HG03521 (cell line): ENCODE results near the gene HTR4.
"Not testable (repeated sequence)": the region's sequence is repeated elsewhere in the genome, so short reads cannot be mapped to it uniquely, and the experiment has no call there.

Source experiments
- ATAC-seq: cut with Tn5 transposase; IDR thresholded peaks from one replicate; pipeline ENCODE4 v1.9.1; 2021; ENCODE audit warnings: mild to moderate bottlenecking, moderate library complexity; ENCODE audit not compliant: unreplicated experiment

HTR4 gene

GRCh38 chr5:148541054-148541835 lies 113.1 kb downstream of the HTR4 start:
- no peak for ATAC-seq

- no peak for ATAC-seq
Observed at GRCh38 chr5:148540647-148541046, 113.7 kb downstream of the HTR4 start.

- ATAC-seq: no peak
Observed at GRCh38 chr5:148539851-148540250, 114.5 kb downstream of the HTR4 start.

GRCh38 chr5:148535190-148535589 lies 119.1 kb downstream of the HTR4 start:
- ATAC-seq: no peak

- ATAC-seq: no peak
Observed at GRCh38 chr5:148532969-148533670, 121.2 kb downstream of the HTR4 start.

GRCh38 chr5:148529450-148529849 lies 124.9 kb downstream of the HTR4 start:
- ATAC-seq: not testable (repeated sequence)

GRCh38 chr5:148524721-148525120 lies 129.6 kb downstream of the HTR4 start:
- ATAC-seq: no peak

GRCh38 chr5:148523139-148523538 lies 131.2 kb downstream of the HTR4 start:
- ATAC-seq: no peak

- ATAC-seq: no peak
Observed at GRCh38 chr5:148515460-148515859, 138.9 kb downstream of the HTR4 start.

GRCh38 chr5:148514344-148514743 lies 140.0 kb downstream of the HTR4 start:
- ATAC-seq: no peak

- ATAC-seq: no peak
Observed at GRCh38 chr5:148512498-148512897, 141.8 kb downstream of the HTR4 start.

GRCh38 chr5:148511810-148512347 lies 142.4 kb downstream of the HTR4 start:
- ATAC-seq: peak; percentile 77

GRCh38 chr5:148509893-148510292 lies 144.4 kb downstream of the HTR4 start:
- ATAC-seq: no peak

- no peak for ATAC-seq
Observed at GRCh38 chr5:148507648-148508047, 146.7 kb downstream of the HTR4 start.

GRCh38 chr5:148499452-148499851 lies 154.9 kb downstream of the HTR4 start:
- ATAC-seq: no peak

- ATAC-seq: no peak
Observed at GRCh38 chr5:148497757-148498156, 156.6 kb downstream of the HTR4 start.

GRCh38 chr5:148492351-148492750 lies 162.0 kb downstream of the HTR4 start:
- no peak for ATAC-seq

- no peak for ATAC-seq
Observed at GRCh38 chr5:148491793-148492184, 162.5 kb downstream of the HTR4 start.

- no peak for ATAC-seq
Observed at GRCh38 chr5:148491015-148491792, 163.1 kb downstream of the HTR4 start.

- no peak for ATAC-seq
Observed at GRCh38 chr5:148488757-148489156, 165.6 kb downstream of the HTR4 start.

GRCh38 chr5:148486456-148486855 lies 167.9 kb downstream of the HTR4 start:
- ATAC-seq: no peak
